Measurements from ENCODE around the gene PROB1.
"Not testable (repeated sequence)": the region's sequence is repeated elsewhere in the genome, so short reads cannot be mapped to it uniquely, and the experiment has no call there.

The PROB1 gene

GRCh38 chr5:139394654-139395566 is at the start of gene PROB1:
TSS of gene PROB1 (minus strand) at chr5:139395104. CDS start at chr5:139395081, 23 bp downstream.
- DNase-seq (ENCODE audit: low spot score), result no peak

GRCh38 chr5:139443831-139444453 is 49.0 kb upstream of the PROB1 start:
- no peak for DNase-seq (ENCODE audit: low spot score)

GRCh38 chr5:139440416-139440815 is 45.5 kb upstream of the PROB1 start:
- DNase-seq (ENCODE audit: low spot score), result not testable (repeated sequence)

GRCh38 chr5:139439013-139439903 is 44.4 kb upstream of the PROB1 start, which contains the start of gene DNAJC18:
TSS of gene DNAJC18 (minus strand) at chr5:139439525. CDS start at chr5:139439445, 80 bp downstream.
- peak; percentile 81 for DNase-seq (ENCODE audit: low spot score)

GRCh38 chr5:139438707-139439012 is 43.8 kb upstream of the PROB1 start:
- DNase-seq (ENCODE audit: low spot score), result no peak

- DNase-seq (ENCODE audit: low spot score), result no peak
Observed at GRCh38 chr5:139435676-139436075, 40.8 kb upstream of the PROB1 start.

GRCh38 chr5:139431706-139432105 is 36.8 kb upstream of the PROB1 start:
- no peak for DNase-seq (ENCODE audit: low spot score)

GRCh38 chr5:139430015-139430414 is 35.1 kb upstream of the PROB1 start:
- DNase-seq (ENCODE audit: low spot score), result no peak

- DNase-seq (ENCODE audit: low spot score), result no peak
Observed at GRCh38 chr5:139426203-139426885, 31.4 kb upstream of the PROB1 start.

GRCh38 chr5:139425497-139425896 is 30.6 kb upstream of the PROB1 start:
- DNase-seq (ENCODE audit: low spot score), result no peak

- DNase-seq (ENCODE audit: low spot score), result peak; percentile 70
Observed at GRCh38 chr5:139422307-139422893, 27.5 kb upstream of the PROB1 start.

GRCh38 chr5:139419226-139420192 is 24.6 kb upstream of the PROB1 start:
- no peak for DNase-seq (ENCODE audit: low spot score)

GRCh38 chr5:139418793-139419192 is 23.9 kb upstream of the PROB1 start:
- DNase-seq (ENCODE audit: low spot score), result no peak

GRCh38 chr5:139417214-139417613 is 22.3 kb upstream of the PROB1 start:
- no peak for DNase-seq (ENCODE audit: low spot score)

- no peak for DNase-seq (ENCODE audit: low spot score)
Observed at GRCh38 chr5:139416651-139417050, 21.7 kb upstream of the PROB1 start.

GRCh38 chr5:139415869-139416268 is 21.0 kb upstream of the PROB1 start:
- no peak for DNase-seq (ENCODE audit: low spot score)

GRCh38 chr5:139415221-139415861 is 20.4 kb upstream of the PROB1 start:
- DNase-seq (ENCODE audit: low spot score), result no peak

GRCh38 chr5:139414581-139415130 is 19.8 kb upstream of the PROB1 start:
- no peak for DNase-seq (ENCODE audit: low spot score)

GRCh38 chr5:139413963-139414362 is 19.1 kb upstream of the PROB1 start:
- no peak for DNase-seq (ENCODE audit: low spot score)

Data from hematopoietic multipotent progenitor cell treated with erythropoietin and hydrocortisone succinate and interleukin-3 and kit ligand, for 15 days (in vitro differentiated cells).